ENCODE data around the gene S1PR4.

DNA sequence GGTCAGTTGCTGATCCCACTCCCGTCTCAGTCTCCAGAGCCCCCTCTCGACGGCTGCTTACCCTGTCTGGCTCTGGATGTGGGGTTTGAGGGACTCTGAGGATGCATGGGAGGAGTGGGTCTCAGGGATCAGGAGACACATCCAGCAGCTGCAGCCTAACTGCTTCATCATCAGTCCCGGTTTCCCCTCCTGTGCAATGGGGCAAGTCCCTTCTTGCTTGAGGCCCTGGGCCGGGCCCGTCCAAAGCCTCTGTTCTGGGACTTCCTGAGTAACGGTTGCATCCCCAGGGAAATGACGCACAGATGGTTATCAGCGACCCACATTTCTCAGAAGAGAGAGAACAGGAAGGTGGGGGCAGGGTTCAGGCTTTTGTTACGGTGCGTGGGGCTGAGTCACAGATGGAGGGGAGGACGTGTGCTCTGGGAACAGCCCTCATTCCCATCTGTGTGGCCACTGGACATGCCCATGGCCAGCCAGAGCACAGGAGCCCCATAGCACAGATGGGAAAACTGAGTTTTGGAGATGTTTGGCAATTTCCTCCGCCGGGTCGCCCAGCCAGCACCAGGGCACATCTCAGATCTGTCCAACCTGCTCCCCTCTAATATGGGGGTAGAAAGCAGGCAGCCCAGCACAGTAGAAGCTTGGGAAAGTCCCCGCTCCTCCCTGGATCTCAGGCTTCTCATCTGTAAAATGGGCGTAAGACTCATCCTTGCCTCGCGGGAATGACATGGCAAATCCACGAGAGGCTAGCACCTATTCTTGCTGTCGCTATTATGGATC is 23.4 kb upstream of the S1PR4 start:
- TF ChIP-seq POLR2AphosphoS5 (IDR thresholded peaks at IDR 0.05; ENCODE audit: control insufficient read depth, insufficient read depth, low read depth, low read length), result peak; percentile 75; the same call in 1 of the 2 replicates
- peak; percentile 35; the same call in 1 of the 2 replicates for TF ChIP-seq NR2C1 (IDR thresholded peaks at IDR 0.05)
- peak; percentile 62 for TF ChIP-seq NR2C1 (tag; IDR thresholded peaks at IDR 0.05)

All from K562 (cell line).